H1 (cell line): ENCODE data around the gene MTARC1. TPM values are rescaled to one million over a fixed set of nuclear protein-coding genes. Genes with fewer than 3 reads are reported as not detected.

Experiments used
- ATF2 ChIP-seq: IDR thresholded peaks from 2 replicates; pipeline ENCODE4 v1.6.1; 2012; ENCODE audit warnings: low read length, inconsistent platforms
- CEBPB ChIP-seq: IDR thresholded peaks from 2 replicates; pipeline ENCODE4 v1.6.1; 2012; ENCODE audit warnings: low read depth, low read length
- CTBP2 ChIP-seq: IDR thresholded peaks from 2 replicates; pipeline ENCODE4 v1.7.0; 2011; ENCODE audit warnings: borderline replicate concordance, mild to moderate bottlenecking, moderate library complexity, mixed read lengths, low read length; ENCODE audit not compliant: insufficient read depth, insufficient read length
- PHF8 ChIP-seq: fragments of 200-600 bp; sonication (generic); conservative IDR thresholded peaks from 2 replicates; pipeline ENCODE4 v1.7.1; 2012; ENCODE audit warnings: low read depth, mild to moderate bottlenecking, inconsistent platforms, low read length, moderate library complexity
- SUZ12 ChIP-seq: fragments of 200-600 bp; sonication (generic); IDR thresholded peaks from 2 replicates; pipeline ENCODE4 v1.6.1; 2012; ENCODE audit warnings: mild to moderate bottlenecking, inconsistent platforms, low read length, moderate library complexity, mixed read lengths
- YY1 ChIP-seq: IDR thresholded peaks from 2 replicates; pipeline ENCODE4 v1.6.1; 2011; ENCODE audit warnings: low read depth, mild to moderate bottlenecking, low read length
- polyA plus RNA-seq, 7 experiments: library from polyadenylated mRNA; depleted of rRNA in 3 of 7; stranded (reverse) in 5 of 7; unstranded in 2 of 7; fragments of >200 nt in 5 of 7; fragments of 200-250 nt in 2 of 7; gene quantifications; 1 replicate in 5 of 7; 2 replicates in 1 of 7; 4 replicates in 1 of 7; pipeline versions ENCODE4 v1.2.1 to v1.2.3, GENCODE V29; 2011 to 2013; ENCODE audit warnings: missing spikeins in 2 of 7, mixed read lengths in 2 of 7
- total RNA-seq: library from RNA; stranded (reverse); fragmentation: NEBNext Ultra II Directional; extraction: Animal tissue kit (Norgen Biotek cat#: 25700); gene quantifications from 2 replicates; pipeline ENCODE4 v1.2.1, GENCODE V29; 2021

The MTARC1 gene
- total and polyA plus RNA-seq, 2 of the 8 experiments (the other 6 are each of a cell fraction or from before 2014, with no cell fraction given), result 17.2 to 46.2 TPM

DNA sequence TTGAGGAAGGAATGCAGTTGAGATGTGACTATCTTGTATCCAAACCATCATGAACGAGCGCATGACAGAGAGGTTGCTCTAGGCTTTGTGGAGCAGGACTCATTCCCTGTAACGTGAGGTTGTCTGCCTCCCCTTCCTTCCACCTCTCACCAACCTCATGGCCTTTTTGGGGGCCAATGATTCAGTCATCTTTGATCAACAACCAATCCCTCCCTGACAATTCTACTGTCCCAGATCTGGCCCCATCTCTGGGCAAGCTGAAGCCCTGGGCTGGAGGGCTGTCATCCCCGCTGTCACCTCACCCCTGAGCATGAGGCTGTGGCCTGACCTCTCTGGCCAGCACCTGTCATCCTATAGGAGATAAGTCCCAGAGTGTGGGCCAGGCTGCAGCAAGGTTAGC, 19.7 kb downstream of the MTARC1 start (continued):
- TF ChIP-seq ATF2 (no peak), SUZ12 (no peak), CEBPB (no peak), YY1 (no peak), PHF8 (no peak), CTBP2 (no peak)
